D721Med (cell line): ENCODE results near the gene PLEKHS1.

Experiments used
- DNase-seq: peaks from one replicate; pipeline ENCODE4 v3.0.0; 2011; ENCODE audit warnings: low spot score; ENCODE audit not compliant: insufficient read length
- FAIRE-seq: peaks from 2 replicates; lab custom pipeline; 2011; peaks lifted over from hg19 to GRCh38; lab: Jason Lieb, UNC
- CTCF ChIP-seq: IDR thresholded peaks from 2 replicates; pipeline ENCODE4 v1.5.1; 2012; ENCODE audit warnings: mild to moderate bottlenecking, control low read depth; ENCODE audit not compliant: insufficient read depth; ENCODE audit errors: missing control alignments

Gene PLEKHS1

DNA sequence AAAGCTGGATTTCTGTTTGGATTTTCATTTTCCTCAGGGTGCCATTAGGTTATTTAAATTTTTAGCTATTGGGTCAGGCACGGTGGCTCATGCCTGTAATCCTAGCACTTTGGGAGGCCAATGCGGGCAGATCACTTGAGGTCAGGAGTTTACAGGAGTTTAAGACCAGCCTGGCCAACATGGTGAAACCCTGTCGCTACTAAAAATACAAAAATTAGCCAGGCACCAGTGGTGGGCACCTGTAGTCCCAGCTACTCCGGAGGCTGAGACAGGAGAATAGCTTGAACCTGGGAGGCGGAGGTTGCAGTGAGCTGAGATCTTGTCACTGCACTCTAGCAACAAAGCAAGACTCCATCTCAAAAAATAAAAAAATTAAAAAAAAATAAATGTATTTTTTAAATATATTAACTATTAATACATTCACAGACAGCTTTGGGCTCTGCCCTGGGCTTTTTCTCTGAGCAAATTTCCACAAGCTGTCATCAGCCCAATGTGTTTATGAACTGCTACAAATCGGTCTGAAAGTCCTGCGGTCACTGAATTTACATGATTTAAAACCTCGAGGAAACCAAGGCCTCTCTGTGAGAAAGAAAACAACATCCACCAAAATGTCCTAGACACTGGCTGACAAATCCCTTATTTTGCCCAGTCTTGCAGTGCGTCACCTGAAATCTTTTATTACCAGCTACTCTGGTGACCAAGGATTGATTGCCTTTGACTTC lies 19.2 kb upstream of the PLEKHS1 start:
- TF ChIP-seq CTCF = no peak
- DNase-seq (no peak), FAIRE-seq (no peak)

GRCh38 chr10:113732966-113733365 lies 18.5 kb upstream of the PLEKHS1 start:
- no peak for TF ChIP-seq CTCF
- FAIRE-seq = no peak

GRCh38 chr10:113733635-113734034 lies 17.8 kb upstream of the PLEKHS1 start:
- TF ChIP-seq CTCF = no peak
- FAIRE-seq (no peak), DNase-seq (no peak)

More at GRCh38 chr10:113732966-113733365, 18.5 kb upstream of the PLEKHS1 start:
- DNase-seq = no peak

GRCh38 chr10:113735913-113736312 lies 15.6 kb upstream of the PLEKHS1 start:
- FAIRE-seq (no peak), DNase-seq (no peak)
- no peak for TF ChIP-seq CTCF

- no peak for DNase-seq
- no peak for FAIRE-seq
- no peak for TF ChIP-seq CTCF
Observed at GRCh38 chr10:113736576-113736975, 14.9 kb upstream of the PLEKHS1 start.

- TF ChIP-seq CTCF = no peak
- FAIRE-seq = no peak
Observed at GRCh38 chr10:113739031-113739430, 12.5 kb upstream of the PLEKHS1 start.

GRCh38 chr10:113739577-113739976 lies 11.9 kb upstream of the PLEKHS1 start:
- DNase-seq (no peak), FAIRE-seq (no peak)
- TF ChIP-seq CTCF = no peak

More at GRCh38 chr10:113739031-113739430, 12.5 kb upstream of the PLEKHS1 start:
- DNase-seq = no peak
